NCI-H1930 (cell line): ENCODE results near the gene BANK1.

Experiments used
- DNase-seq, 2 experiments: peaks; one replicate each; lab custom pipeline; 2025; lab: John Stamatoyannopoulos, UW

BANK1 gene

DNA sequence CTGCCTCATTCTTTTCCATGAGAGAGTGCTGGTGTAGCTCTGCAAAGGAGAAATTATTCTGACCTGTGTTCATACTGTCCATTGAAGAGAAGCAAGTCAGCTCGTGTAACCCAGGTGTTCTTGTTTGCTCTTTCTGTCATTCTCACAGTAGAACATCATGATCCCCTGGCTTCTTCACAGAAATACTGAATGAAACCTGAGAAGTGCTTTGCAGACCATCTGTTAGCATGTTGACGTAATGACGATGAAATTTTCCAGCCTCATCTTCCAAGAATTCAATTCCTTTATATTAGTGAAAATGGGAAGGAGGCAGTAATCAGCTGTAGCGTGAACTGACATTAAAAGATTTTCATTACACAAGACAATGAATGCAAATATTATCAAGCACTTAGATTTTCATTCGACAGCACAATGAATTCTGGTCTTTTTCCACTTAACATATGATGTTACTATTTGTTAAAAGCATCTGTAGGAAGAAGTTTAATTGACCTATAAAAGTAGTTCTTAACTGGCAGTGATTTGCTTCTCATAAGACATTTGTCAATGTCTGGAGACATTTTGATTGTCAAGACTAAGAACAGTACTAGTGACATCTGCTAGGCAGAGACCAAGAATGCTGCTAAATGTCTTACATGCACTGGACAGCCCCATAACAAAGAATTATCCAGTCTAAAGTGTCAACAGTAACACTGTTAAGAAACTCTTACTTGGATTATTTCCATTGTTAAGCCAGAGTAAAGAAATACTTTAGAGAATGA is 246.3 kb downstream of the BANK1 start:
- no peak for DNase-seq

DNA sequence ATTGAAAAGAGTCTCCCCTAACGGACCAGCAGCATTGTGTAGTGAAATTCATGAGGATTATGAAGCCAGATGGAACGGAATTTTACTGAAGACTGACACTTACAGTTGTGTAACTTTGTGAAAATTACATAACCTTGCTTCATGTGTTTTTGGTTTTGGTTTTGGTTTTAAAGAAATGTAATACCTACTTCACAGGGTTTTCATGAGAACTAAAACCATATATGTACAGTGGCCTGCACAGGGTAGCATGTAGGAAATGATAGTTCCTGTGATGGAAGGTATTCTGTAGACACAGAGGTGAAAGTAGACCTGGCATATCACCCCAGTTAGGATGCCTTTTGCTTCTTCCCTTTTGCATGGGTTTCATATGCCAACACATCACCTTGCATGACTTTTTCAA is 247.0 kb downstream of the BANK1 start:
- DNase-seq: no peak

GRCh38 chr4:102042871-102043802 is 252.6 kb downstream of the BANK1 start:
- DNase-seq: no peak

- DNase-seq: no peak
These were observed 257.1 kb downstream of the BANK1 start for GRCh38 chr4:102047616-102048015.

DNA sequence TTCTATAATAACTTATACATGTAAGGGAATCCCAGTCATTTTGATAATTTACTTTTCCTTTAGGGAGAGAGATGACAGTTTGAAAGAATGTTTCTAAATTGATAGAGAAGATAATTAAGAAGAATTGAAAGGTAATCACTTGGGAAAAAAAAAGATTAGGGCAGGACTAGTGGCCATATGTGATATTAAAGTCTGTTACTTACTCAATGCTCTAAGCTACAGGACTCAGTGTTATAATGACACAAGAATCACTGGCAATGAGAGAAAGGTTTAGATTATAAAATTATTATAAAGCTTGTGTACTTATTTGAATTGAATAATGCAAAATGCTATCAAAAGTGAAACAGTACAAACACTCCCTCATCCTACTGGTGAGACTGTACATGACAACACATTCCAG is 265.3 kb downstream of the BANK1 start:
- no peak for DNase-seq

DNA sequence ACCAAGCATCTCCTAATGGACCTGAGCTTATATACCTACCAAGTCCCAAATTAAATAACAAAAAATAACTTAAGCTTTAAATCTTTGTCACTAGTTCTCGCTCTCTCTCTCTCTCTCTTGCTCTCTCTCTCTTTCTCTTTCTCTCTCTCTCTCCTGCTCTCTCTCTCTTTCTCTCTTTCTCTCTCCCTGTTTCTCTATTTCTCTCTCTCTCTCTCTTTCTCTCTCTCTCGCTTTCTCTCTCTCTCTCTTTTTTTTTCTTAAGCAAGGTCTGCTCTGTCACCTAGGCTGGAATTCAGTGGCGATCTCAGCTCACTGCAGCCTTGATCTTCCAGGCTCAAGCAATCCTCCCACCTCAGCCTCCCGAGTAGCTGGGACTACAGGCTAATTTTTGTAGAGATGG is 266.6 kb downstream of the BANK1 start:
- no peak for DNase-seq

DNA sequence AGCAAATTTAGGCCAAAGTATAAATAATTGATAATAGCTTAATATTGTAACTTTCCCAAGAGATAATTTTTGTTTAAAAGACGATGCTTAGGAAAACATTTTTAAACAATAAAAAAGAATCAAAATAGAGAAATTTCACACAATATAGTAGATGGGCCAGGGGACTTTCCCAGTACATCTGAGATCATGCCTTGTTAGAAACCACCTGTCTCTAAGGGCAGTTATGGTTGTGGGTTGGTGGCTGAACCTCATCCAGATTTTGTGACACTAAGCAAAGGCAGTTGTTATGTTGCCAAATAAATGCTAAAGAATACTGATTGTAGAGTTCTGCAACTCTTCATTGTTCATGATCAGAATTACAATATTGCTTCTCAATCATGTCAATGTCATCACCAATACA is 270.6 kb downstream of the BANK1 start:
- DNase-seq: no peak

GRCh38 chr4:102064747-102065442 is 274.4 kb downstream of the BANK1 start:
- no peak for DNase-seq

DNA sequence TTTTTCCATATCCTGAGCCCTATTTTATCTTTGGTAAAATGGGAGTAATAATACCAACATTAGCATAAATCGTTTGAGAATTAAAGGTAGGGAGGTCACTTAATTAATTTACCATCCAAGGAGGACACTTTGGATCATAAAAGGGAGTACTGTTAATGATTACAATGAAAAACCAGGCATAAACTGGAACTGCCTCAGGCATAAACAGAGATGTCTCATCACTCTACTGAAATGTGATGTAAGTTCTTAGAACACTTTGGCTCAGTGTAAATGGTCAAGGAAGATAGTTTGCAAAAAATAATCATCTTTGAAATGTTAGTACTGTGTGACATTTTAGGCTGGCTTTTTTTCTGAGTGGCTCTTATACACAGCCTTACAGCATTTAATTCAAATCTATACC is 286.1 kb downstream of the BANK1 start:
- no peak for DNase-seq

GRCh38 chr4:102080184-102080583 is 289.7 kb downstream of the BANK1 start:
- no peak for DNase-seq

GRCh38 chr4:102089850-102090621 is 299.5 kb downstream of the BANK1 start:
- no peak for DNase-seq

GRCh38 chr4:102091656-102092055 is 301.1 kb downstream of the BANK1 start:
- no peak for DNase-seq

GRCh38 chr4:102094481-102094880 is 304.0 kb downstream of the BANK1 start:
- no peak for DNase-seq

DNA sequence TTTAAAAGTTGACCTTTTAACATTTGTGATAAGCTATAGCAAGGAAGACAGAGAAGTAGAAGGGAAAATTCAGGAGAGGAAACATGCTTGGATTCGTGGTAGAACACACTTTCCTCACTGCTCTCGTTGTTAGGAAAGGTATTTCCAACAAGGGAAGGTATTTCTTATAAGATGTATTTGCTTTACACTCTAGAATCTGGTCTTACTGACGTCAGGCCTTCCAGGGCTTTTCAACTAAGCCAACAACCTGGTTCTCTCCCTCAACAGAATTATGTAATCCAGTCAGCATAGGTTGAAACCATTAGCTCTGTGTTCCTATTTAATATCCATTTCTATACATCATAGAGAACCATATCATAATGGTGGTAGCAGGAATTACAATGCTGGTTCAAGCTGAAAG is 312.8 kb downstream of the BANK1 start:
- DNase-seq: no peak

- no peak for DNase-seq
These were observed 313.7 kb downstream of the BANK1 start for GRCh38 chr4:102104278-102104677.

DNA sequence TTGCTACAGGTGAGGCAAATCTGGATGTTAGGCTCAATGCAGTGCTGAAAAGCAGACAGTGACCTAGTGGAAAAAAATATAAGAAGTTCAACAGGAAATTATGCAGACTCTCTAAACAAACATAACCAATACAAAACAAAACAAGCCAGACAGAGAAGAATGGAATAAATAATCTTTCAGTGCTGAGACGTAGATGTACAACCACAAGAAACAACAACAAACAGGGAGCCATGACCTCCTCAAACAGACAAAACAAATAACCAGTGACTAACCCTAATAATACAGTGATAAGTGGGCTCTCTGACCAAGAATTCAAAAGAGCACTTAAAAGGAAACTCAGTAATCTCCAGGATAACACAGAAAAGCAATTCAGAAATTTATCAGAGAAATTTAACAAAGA is 315.5 kb downstream of the BANK1 start:
- DNase-seq: no peak

DNA sequence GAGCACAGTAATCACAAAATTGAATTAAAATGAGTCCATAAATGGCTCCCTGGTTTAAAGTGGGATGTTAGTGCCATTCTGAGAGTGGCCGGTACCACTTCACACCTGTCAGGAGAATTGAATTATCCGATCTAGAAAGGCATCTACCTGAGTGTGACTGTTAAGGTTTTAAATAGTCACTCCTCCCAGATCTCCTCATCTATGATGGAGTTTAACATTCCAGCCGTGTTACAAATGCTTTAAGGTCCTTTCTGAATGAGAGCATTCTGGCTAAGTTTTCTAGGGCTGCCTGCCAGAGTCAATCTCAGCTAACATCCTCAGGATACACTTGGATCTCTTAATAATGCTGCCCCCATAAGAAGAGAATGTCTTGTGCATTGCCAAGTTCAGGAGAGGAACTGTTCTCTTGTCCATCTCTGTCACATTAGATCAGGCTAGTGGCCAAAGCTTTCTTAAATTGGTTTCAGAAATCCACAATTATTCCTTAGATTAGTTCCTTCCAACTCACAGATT is 323.6 kb downstream of the BANK1 start:
- DNase-seq: no peak

DNA sequence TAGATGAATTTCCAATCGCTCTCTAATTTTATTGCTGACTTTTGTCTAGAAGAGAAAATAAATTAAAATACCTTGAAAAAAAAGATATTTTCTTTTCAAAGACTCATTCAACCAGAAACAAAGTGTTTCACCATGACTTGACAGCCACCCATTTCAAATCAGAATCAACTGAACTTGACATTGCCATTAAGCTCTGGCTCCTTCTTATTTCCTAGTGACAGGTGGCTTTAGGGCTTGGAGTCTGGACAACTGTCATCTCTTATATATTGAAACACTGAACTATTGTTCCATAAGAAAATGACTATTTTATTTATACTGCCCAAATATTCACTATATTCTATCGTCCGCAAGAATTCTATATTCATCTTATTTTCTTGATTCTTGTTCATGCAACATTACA is 325.6 kb downstream of the BANK1 start:
- no peak for DNase-seq

DNA sequence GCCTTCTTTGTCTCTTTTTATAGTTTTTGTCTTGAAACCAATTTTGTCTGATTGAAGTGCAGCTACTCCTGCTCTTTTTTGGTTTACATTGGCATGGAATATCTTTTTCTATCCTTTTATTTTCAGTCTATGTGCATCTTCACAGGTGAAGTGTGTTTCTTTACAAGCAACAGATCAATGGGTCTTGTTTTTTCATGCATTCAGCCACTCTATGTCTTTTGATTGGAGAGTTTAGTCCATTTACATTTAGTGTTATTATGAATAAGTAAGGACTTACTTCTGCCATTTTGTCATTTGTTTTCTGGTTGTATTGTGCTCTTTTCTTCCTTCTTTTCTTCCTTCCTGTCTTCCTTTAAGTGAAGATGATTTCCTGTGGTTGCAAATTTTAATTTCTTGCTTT is 330.3 kb downstream of the BANK1 start:
- no peak for DNase-seq
